NCI-H2227 treated with DMSO at 0.1 percent for 48 hours (cell line): Measurements from ENCODE around the gene CORO2B.

Experiments
- DNase-seq: peaks from one replicate; lab custom pipeline; 2025; lab: John Stamatoyannopoulos, UW

CORO2B gene

GRCh38 chr15:68774521-68775235, 195.9 kb downstream of the CORO2B start:
- no peak for DNase-seq

DNA sequence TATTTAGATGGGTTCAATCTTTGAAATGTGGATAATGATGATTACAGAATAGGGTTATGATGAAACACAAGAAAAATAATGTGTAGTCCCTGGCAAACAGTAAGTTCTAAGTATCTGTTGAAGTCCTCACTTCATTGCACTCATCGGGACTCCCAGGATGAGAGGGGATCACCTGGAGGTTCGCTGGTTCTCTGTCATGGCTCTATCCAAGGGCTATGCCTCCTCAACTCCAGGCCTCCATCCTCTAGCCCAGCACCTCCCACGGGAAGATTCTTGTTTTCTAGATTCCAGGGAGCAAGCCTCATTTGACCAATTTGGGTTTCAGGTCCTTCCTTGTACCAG, 196.4 kb downstream of the CORO2B start:
- no peak for DNase-seq

GRCh38 chr15:68775671-68776476, 197.1 kb downstream of the CORO2B start:
- no peak for DNase-seq

- no peak for DNase-seq
Measured at GRCh38 chr15:68776477-68777270, 197.9 kb downstream of the CORO2B start.
